HUES48 (cell line): ENCODE data around the gene EBLN2.
"Not testable (repeated sequence)": the region's sequence is repeated elsewhere in the genome, so short reads cannot be mapped to it uniquely, and the experiment has no call there.

Source experiments
- H3K27ac ChIP-seq: one replicate; pipeline ENCODE4 v1.7.0; 2013; ENCODE audit warnings: low read depth, low read length, inconsistent platforms
- H3K27me3 ChIP-seq: 2 replicates; pipeline ENCODE4 v1.6.1; 2013; ENCODE audit warnings: mild to moderate bottlenecking, low read length; ENCODE audit not compliant: control insufficient read depth, insufficient read depth
- H3K36me3 ChIP-seq: 2 replicates; pipeline ENCODE4 v1.6.1; 2013; ENCODE audit warnings: low read length; ENCODE audit not compliant: control insufficient read depth, insufficient read depth
- H3K4me1 ChIP-seq: 2 replicates; pipeline ENCODE4 v1.6.1; 2013; ENCODE audit warnings: mild to moderate bottlenecking, low read length; ENCODE audit not compliant: control insufficient read depth, insufficient read depth
- H3K4me3 ChIP-seq: 2 replicates; pipeline ENCODE4 v1.5.1; 2013; ENCODE audit warnings: mild to moderate bottlenecking, low read depth, low read length
- H3K9ac ChIP-seq: 2 replicates; pipeline ENCODE4 v1.6.1; 2013; ENCODE audit warnings: mild to moderate bottlenecking, low read depth, low read length, moderate library complexity
- H3K9me3 ChIP-seq: 2 replicates; pipeline ENCODE4 v1.6.1; 2013; ENCODE audit warnings: low read length; ENCODE audit not compliant: control insufficient read depth, insufficient read depth

EBLN2 gene

DNA sequence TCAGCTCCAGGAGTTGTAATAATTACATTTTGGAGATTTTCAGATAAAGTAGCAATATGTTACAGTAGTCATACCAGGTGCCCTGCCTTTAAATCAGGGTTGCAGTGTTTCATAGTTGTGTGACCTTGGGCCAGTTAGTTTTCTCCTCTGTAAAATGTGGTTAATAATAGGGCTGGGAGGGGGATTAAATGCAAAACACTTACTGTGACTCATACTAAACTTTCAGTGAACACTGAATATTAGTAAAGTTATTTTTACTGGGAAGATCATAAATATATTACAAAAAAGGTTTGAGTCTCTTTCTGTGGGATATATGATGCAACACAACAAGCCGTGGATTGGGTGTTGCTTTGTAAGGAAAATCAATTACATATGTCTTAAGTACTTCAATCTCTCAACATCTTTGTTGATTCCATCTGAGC is 1.1 kb upstream of the EBLN2 start:
- Histone ChIP-seq H3K4me1 (no peaks in the 10 kb centered on the region; the same call in 1 of the 2 replicates), H3K4me3 (no peak overlapping the region), H3K9me3 (no peaks in the 10 kb centered on the region), H3K9ac (no peak overlapping the region), H3K36me3 (peaks cover 64% of the 10 kb centered on the region), H3K27me3 (no peaks in the 10 kb centered on the region), H3K27ac (no peak overlapping the region)

DNA sequence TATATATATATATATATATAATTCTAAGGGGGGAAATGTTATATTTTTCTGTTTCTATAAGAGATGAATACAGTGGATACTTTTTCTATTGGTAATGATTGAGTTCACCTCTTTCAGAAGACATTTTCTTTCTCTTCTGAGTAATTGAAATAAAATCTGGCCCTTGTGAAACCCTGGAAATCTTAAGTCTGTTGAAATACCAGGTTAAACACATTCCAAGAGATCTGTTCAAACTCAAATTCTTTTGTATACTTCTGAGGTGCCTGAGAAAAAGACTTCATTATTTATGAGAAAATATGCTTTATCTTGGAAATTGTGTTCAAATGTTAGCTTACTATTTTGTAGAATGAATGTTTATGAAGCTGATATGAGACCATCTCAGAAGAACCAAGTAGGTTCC is 4.8 kb downstream of the EBLN2 start:
- not testable (repeated sequence) for H3K9ac ChIP-seq, H3K4me3 ChIP-seq, H3K9me3 ChIP-seq, H3K27ac ChIP-seq, H3K27me3 ChIP-seq
- Histone ChIP-seq H3K4me1 (peaks cover 11% of the 10 kb centered on the region), H3K36me3 (peaks cover 67% of the 10 kb centered on the region)

DNA sequence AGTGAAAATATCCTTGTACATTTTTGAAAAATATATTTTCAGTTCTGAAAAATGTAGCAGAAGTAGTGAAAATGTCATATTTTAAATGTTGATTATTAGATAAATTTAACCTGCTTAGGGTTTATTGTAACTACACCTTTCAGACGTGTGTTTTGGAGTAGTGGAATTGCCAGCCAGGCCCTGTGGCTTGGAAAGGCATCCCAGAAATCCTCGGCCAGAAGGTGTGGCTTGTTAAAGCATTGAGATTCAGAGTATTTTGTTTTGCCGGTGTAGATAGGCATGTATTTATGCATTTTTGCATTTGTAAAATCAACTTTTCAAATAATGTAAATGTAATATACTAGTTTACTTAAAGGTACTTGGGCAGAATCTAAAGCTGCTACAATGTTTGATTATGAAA is 7.0 kb downstream of the EBLN2 start:
- Histone ChIP-seq H3K4me1 (peaks cover 17% of the 10 kb centered on the region), H3K27ac (no peak overlapping the region), H3K9ac (no peak overlapping the region), H3K27me3 (no peaks in the 10 kb centered on the region), H3K36me3 (peaks cover 45% of the 10 kb centered on the region), H3K9me3 (no peaks in the 10 kb centered on the region), H3K4me3 (no peak overlapping the region)

DNA sequence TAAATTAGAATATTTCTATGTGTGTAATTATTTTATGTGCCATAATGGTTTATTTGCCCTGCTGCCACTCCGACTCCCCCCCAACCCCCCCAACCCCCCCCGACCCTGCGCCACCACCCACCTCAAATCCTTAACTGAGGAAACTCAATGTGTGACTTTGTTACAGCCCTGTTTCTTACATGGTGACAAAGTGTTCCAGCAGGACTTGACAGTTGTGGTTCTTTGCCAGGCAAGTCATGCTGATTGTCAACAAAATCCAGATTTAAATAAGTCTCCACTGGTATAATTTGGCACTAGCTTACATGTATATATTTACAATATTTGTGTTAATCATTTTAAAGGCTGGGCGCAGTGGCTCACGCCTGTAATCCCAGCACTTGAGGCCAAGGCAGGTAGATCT is 7.7 kb downstream of the EBLN2 start:
- Histone ChIP-seq H3K27ac (no peak overlapping the region), H3K27me3 (no peaks in the 10 kb centered on the region), H3K36me3 (peaks cover 37% of the 10 kb centered on the region), H3K4me1 (peaks cover 17% of the 10 kb centered on the region), H3K9ac (no peak overlapping the region), H3K4me3 (no peak overlapping the region), H3K9me3 (no peaks in the 10 kb centered on the region)

DNA sequence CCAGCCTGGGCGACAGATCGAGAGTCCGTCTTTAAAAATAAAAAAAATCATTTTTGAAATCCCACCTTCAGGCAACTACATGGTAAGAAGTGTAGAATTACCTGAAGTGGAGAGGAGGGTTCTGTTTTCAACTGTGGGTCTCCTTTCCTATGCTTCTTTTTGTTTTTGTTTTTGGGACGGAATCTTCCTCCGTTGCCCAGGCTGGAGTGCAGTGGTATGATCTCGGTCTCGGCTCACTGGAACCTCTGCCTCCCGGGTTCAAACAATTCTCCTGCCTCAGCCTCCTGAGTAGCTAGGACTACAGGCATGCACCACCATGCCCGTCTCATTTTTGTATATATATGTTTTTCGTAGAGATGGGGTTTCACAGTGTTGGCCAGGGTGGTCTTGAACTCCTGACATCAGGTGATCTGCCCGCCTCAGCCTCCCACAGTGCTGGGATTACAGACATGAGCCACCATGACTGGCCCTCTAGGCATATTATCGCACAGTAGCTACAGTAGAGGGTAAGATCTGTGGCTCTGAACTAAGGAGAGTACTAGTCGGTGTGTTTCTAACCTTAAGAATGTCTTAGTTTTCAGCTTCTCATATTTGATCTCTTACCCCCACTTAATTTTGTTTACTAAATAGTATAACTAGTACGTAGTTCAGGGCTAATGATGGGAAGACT is 8.5 kb downstream of the EBLN2 start:
- no peak overlapping the region for H3K9ac ChIP-seq
- H3K4me3 ChIP-seq = no peak overlapping the region
- no peaks in the 10 kb centered on the region for H3K9me3 ChIP-seq
- peaks cover 30% of the 10 kb centered on the region for H3K36me3 ChIP-seq
- no peak overlapping the region for H3K27ac ChIP-seq
- peaks cover 17% of the 10 kb centered on the region for H3K4me1 ChIP-seq
- no peaks in the 10 kb centered on the region for H3K27me3 ChIP-seq

DNA sequence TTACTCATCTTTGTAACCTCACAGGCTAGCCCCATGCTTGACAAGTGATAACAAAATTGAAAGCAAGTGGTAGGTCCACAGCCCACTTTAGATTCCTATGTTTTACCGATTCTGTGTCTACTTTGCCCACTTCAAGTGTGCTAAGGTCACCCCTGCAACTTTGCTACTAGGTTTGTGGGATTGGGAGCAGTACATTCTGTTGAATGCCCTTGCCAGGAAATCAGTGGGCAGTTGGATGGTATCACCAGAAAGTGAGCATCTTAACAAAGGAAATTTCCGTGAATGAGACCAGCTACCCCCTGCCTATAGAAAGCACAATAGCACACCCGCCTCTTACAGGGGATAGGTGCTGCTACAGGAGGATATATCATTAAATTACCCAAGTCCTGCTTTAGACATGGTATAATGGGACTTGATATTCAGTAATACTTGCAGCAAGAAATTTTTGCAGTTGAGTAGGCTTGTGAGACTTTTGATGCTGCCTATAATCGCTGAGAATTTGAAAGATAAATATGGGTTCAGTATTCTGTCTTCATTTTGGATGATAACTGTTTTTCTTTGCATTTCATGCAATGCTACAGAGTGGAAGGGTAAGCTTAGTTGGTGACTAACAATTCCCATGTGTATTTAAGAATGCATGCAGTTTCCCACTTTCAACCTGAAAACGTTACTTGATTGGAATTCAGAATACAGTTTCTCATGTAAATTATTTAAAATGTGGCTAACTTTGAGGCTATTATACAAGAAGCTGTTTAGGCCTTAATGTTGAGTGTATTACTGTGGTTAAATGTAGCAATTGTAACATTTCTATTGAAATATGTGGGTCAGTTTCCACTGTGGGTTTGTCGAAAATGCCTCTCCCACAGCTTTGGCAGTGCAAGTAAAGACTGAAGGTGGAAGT is 9.5 kb downstream of the EBLN2 start:
- H3K27ac ChIP-seq = peak overlapping the region; percentile 44

DNA sequence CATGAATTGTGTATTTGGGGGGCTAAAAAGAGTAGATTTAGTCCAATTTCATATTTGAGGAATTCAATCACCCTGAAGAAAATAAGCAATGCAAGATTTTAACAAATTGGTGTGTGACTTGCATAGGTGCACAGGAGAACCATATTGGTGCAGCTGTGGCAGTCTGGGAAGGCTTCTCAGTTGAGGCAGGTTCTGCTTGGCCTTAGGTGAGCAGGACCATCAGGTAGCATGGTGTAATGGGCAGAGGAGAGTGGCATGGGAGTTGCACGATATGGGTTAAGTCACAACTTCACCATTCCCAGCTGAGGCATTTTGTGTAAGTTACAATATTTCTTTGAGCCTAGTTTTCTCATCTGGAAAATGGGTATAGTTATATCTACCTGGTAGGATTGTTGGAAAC is 10.5 kb downstream of the EBLN2 start:
- H3K4me3 ChIP-seq = no peak overlapping the region
- no peak overlapping the region for H3K27ac ChIP-seq
- no peaks in the 10 kb centered on the region for H3K27me3 ChIP-seq

More for the DNA sequence above, 9.5 kb downstream of the EBLN2 start:
- Histone ChIP-seq H3K27me3 (no peaks in the 10 kb centered on the region), H3K9me3 (no peaks in the 10 kb centered on the region), H3K9ac (no peak overlapping the region), H3K4me1 (peaks cover 17% of the 10 kb centered on the region), H3K4me3 (no peak overlapping the region), H3K36me3 (peaks cover 20% of the 10 kb centered on the region)

DNA sequence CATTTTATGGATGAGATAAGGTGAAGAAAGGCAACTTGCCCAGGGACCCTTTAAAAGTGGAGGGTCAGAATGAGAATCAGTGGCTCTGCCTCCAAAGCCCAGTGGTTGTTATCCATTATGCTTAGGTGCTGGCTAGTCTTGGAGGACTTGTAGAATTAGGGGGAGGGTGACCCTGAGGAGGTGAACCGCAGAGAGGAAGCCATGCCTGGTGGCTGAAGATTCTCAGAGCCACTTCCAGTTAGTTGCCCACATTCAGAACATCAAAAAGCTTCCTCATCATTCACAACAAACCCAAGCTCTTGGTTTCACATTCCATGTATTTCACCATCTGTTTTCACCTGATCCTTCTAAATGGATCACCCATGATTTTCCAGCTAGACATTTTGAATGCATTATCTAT is 11.2 kb downstream of the EBLN2 start:
- Histone ChIP-seq H3K4me3 (no peak overlapping the region), H3K27me3 (no peaks in the 10 kb centered on the region), H3K9ac (no peak overlapping the region), H3K27ac (peak overlapping the region; percentile 21), H3K36me3 (peaks cover 5% of the 10 kb centered on the region), H3K9me3 (no peaks in the 10 kb centered on the region), H3K4me1 (peaks cover 17% of the 10 kb centered on the region)

More for the DNA sequence above, 10.5 kb downstream of the EBLN2 start:
- H3K9me3 ChIP-seq = no peaks in the 10 kb centered on the region
- peaks cover 12% of the 10 kb centered on the region for H3K36me3 ChIP-seq
- no peak overlapping the region for H3K9ac ChIP-seq
- peaks cover 17% of the 10 kb centered on the region for H3K4me1 ChIP-seq

DNA sequence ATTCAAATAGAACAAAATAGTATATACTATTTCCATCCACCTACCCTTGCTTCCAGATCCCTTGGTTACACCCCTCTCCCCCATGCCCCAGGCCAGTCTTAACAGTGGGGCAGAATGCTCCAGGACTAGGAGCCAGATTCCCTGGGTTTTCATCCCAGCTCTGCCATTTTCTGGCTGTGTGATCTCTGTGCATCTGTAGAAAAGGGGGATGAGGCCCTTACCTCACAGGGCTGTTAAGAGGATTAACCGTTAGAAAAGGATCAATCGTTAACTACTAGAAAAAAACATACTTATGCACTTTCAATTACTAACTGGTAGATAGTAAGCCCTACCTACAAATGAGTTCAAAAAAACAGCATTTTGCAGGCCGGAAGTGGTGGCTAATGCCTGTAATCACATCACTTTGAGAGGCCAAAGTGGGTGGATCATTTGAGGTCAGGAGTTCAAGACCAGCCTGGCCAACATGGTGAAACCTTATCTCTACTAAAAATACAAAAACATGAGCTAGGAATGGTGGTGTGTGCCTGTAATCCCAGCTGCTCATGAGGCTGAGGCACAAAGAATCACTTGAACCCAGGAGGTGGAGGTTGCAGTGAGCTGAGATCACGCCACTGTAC is 11.7 kb downstream of the EBLN2 start:
- Histone ChIP-seq H3K27ac (no peak overlapping the region), H3K4me3 (no peak overlapping the region), H3K4me1 (peaks cover 17% of the 10 kb centered on the region), H3K27me3 (no peaks in the 10 kb centered on the region), H3K36me3 (no peaks in the 10 kb centered on the region), H3K9ac (no peak overlapping the region), H3K9me3 (no peaks in the 10 kb centered on the region)

DNA sequence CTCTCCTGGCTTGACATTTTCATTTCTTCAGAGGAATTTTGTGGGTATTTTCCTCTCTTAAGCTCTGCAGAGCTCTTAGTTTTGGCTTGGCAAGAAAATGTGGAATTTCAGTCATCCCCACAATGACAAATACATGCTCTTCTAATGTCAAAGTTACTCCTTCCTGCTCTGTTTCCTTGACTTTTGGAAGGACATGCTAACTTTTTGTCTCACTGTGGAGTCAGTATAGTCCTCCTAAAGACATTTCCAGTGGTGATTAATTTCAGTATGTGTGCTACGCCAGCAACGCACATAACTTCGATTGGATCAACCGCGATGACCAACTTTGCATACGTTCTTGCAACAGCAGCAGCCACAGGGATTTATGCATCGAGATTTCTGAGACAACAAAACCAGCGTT is 13.3 kb downstream of the EBLN2 start:
- H3K27me3 ChIP-seq = no peaks in the 10 kb centered on the region
- peaks cover 17% of the 10 kb centered on the region for H3K4me1 ChIP-seq
- no peaks in the 10 kb centered on the region for H3K36me3 ChIP-seq
- H3K4me3 ChIP-seq = no peak overlapping the region
- H3K9me3 ChIP-seq = no peaks in the 10 kb centered on the region
- H3K27ac ChIP-seq = no peak overlapping the region
- no peak overlapping the region for H3K9ac ChIP-seq
